T-helper 22 cell (primary cell): ENCODE measurements around the gene PPFIBP2.

Experiments used
- DNase-seq: peaks from one replicate; pipeline ENCODE4 v3.0.0-alpha.2; 2020; ENCODE audit warnings: low read depth

PPFIBP2 gene

GRCh38 chr11:7513234-7514098 lies at the start of gene PPFIBP2:
PPFIBP2 (plus strand) TSS chr11:7513999; CDS start chr11:7549476, 35,477 bp downstream.
- DNase-seq = peak; percentile 69

DNA sequence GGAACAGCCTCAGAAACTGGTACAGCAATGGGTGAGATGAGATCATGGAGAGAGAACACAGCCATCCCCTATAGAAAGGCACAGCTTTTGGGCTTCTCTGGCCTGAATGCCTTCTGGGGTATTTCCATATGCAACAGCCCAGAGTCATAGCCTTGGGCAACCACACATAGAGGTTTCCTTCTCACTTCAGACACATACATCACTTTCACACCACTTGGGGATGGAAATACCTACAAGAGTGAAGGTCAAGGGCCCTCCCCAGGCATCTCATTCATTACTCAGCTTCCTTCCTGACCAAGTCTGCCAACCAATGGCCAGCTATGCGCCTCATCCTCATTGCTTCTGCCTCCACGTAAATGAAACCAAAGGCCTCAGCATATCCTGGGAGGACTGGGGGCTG lies 46.1 kb upstream of the PPFIBP2 start:
- no peak for DNase-seq

GRCh38 chr11:7469351-7469865 lies 44.4 kb upstream of the PPFIBP2 start:
- no peak for DNase-seq

- no peak for DNase-seq
These were observed 42.7 kb upstream of the PPFIBP2 start for GRCh38 chr11:7471071-7471470.

GRCh38 chr11:7473717-7474116 lies 40.1 kb upstream of the PPFIBP2 start:
- no peak for DNase-seq

DNA sequence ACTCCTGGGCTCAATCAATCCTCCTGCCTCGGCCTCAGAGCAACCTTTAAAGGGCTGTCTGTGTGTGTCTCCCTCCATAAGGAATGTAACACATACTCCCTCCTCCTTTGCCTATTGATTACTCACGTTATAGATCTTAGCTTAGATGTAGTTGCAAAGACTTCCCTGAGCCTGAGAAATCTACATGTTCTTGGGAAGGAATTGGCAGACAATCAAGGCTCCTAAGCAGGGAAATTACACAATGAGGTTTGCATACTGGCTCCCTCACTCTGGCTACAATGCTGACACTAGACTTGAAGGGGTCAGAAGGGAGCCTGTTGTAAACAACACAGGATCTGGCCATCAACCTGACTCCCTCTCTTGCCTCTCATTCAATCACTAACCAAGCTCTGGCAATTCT lies 33.7 kb upstream of the PPFIBP2 start:
- DNase-seq = no peak

DNA sequence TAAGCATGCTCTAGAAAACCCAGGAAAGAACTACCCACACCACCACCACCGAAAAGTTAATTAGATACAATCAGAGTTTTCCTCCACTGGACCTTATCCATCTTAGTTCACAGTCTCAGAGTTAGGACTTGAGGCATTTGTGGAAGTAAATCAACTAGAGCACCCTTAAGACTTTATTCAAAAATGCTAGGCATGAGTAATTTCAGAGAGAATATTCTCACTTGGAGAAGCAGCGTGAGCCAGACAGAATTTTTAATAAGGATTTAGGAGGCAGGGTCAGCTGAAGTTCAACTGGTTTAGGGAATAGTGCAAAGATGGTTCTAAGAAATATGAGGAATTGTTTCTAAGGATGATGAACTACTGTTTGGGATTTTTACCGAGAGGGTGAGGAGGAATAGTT lies 29.7 kb upstream of the PPFIBP2 start:
- DNase-seq = no peak

- no peak for DNase-seq
These were observed 29.2 kb upstream of the PPFIBP2 start for GRCh38 chr11:7484645-7485044.

DNA sequence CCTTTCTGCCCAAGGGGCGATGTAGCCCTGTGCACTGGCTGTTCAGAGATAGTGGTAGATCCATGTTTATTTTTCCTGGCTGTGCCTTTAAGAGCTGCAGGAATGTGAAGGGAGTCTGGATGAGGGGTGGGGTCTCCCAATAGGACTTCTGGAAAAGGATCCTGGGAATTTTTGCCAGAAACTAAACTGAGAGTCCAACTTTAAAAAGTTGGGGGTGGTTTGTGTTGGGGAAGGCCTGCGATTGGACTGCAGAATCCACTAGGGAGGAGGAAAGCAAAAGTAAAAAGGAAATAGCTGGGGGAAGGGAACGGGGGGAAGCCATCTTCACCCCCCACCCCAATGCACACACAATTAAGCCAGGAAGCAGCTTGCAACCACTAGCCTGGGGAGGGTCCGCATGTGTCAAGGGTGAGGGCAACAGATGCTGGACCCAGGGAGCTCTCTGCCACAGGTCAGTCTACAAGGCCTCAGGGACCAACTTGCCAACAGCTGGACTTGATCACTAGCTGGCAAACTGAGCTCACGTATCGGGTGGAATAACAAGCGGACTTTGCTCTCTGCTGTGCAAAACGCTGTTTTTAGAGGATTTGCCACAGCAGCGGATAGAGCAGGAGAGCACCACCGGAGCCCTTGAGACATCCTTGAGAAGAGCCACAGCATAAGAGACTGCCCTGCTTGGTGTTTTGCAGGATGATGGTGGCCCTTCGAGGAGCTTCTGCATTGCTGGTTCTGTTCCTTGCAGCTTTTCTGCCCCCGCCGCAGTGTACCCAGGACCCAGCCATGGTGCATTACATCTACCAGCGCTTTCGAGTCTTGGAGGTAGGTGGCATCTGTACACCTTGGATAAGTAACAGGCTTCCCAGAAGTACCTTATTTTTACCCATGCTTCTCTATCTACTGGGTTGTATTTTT lies 28.4 kb upstream of the PPFIBP2 start, which contains the start of gene OLFML1:
Gene OLFML1 (plus strand): TSS at position 321 of the 912 bp plus-strand sequence. CDS start 370 bp downstream, at position 691.
- DNase-seq = no peak

DNA sequence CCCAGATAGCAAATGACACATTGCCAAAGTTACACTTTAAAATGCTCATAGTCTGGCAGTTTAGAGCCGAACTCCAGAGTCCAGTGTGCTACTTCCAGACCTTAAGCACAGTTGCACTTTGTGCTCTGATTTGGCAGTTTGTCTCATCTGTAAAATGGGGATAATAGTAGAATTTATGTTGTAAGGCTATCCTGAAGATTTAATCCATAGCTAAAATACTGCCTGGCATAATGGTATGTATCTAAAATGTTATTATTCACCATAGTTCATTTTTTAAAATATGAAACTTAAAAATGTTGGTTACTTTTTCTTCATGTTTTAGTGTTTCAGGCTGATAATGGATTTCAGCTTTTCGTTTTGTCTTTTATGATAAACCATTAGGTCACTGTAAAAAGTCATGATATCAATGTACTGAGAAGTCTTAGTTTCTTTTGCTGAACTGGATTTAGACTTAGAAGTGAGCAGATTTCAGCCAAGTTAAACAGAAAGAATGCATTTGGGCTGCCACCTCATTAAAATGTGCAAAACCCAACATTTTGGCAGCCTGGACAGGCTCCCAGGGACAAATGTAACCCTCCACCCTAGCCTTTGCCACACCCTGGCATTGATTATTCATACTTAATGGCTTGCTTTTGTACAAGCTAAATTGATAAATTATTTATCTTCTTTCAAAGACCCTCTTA lies 27.6 kb upstream of the PPFIBP2 start:
- no peak for DNase-seq

- no peak for DNase-seq
These were observed 27.0 kb upstream of the PPFIBP2 start for GRCh38 chr11:7486781-7487140.

GRCh38 chr11:7487360-7487759 lies 26.4 kb upstream of the PPFIBP2 start:
- no peak for DNase-seq

- DNase-seq = no peak
These were observed 25.1 kb upstream of the PPFIBP2 start for GRCh38 chr11:7488681-7489080.

DNA sequence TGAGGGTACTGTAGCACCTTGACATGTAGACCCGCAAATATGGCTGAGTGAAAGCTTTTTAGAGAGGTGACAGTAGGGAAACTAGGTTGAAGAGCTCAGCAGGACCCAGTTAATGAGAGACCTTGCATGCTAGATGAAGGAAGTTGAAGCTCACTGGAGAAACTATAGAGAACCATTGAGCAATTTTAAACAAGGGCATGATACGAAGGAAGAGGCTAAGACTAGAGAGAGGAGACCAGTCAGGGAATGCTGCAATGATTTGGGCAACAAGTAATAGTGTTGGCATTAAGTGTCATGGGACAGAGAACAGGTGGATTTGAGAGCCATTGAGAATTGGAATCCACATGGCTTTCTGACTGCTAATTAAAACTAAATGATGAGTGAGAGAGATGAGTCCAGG lies 24.4 kb upstream of the PPFIBP2 start:
- DNase-seq = no peak

DNA sequence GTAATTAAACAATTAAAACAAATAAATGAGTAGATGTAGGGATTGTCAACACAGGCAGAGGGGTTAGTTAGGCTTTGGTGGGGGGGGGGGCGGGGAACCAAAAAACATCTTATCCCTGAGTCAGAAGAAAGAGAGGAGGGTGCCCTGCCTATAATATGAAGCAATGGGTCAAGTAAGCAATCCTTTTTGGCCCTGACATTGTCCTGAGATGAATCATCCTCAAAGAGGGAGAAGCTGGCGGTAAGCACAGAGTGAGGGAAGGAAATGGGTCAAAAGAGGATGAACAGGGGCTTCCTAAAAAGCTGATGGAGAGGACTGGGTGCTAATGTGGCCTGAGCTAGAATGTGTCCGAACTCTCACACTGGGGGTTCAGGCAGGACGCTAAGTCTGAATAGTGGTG lies 23.7 kb upstream of the PPFIBP2 start:
- no peak for DNase-seq

GRCh38 chr11:7490535-7490934 lies 23.3 kb upstream of the PPFIBP2 start:
- DNase-seq = no peak

DNA sequence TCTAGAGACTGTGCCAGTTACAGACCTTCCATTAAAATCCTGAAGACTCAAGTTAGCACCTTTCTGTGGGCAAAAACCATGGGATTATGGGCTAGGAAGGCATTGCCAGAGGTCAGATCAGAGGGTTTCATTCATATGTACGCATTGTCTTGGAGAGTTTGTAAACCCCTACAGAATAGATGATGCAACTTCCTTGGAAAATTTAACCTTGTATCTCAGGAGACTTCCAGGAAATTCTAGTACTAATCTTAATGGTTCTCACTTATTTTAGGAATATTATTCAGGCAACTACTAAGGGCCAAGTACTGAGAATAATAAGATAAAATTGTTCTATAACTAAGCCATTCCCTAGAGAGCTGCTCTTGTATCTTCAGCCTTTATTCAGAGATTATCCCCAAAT lies 21.5 kb upstream of the PPFIBP2 start:
- DNase-seq = no peak

GRCh38 chr11:7493670-7494069 lies 20.1 kb upstream of the PPFIBP2 start:
- no peak for DNase-seq

- no peak for DNase-seq
These were observed 19.6 kb upstream of the PPFIBP2 start for GRCh38 chr11:7494086-7494745.

DNA sequence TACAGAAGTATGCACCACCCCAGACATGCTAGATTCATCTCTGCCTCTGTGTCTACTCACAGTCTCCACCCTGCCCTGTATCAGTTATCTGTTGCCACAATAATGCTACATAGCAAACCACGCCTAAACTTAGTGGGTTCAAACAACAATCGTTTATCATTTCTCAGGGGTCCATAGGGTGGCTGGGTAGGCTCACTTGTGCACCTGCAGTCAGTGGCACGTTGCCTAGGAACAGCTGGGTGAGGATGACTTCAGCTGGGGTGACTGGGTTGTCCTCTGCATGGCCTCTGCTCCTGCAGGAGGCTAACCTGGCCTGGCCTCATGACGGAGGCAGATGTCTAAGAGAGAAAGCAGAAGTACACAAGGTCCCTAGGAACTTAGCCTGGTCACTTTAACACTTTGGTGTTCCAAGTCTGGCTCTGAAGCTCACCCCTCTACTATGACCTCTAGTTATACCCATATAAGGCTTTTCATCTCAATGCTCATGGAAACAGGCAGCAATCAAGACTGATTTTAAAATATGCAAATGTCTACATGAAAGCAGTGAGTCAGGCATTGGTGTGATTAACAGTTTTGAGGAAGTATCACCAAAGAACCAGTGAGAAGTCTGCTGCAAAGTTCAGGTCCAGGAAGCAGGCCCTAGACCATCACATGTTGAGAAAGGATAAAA lies 17.8 kb upstream of the PPFIBP2 start:
- DNase-seq = no peak

DNA sequence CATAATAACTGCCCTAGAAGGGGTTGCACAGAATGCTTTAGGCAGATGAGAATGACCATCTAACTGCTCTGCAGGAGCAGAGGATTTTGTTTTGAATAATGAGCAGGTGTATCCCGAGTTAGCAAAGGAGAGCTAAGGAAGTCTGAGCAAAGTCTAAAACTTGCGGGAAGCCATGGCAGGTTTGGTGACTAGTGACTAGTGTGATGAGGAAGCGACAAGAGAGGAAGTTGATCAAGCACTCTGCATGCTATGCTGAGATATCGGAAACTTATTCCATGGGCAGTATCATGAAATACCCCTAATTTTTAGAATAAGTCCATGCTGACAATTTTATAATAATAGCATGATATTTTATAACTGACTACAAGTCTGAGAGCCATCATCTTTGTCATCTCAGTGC lies 15.6 kb upstream of the PPFIBP2 start:
- DNase-seq = no peak
